HG03280 (cell line): Measurements from ENCODE around the gene PPP2R2C.

ENCODE experiments used
- ATAC-seq: cut with Tn5 transposase; IDR thresholded peaks from one replicate; pipeline ENCODE4 v1.9.1; 2021; ENCODE audit warnings: mild to moderate bottlenecking, moderate library complexity; ENCODE audit not compliant: unreplicated experiment

Gene PPP2R2C

GRCh38 chr4:6294705-6295421 lies 177.6 kb downstream of the PPP2R2C start:
- no peak for ATAC-seq

- no peak for ATAC-seq
Measured at GRCh38 chr4:6293661-6294060, 178.8 kb downstream of the PPP2R2C start.

- no peak for ATAC-seq
Measured at GRCh38 chr4:6293097-6293445, 179.3 kb downstream of the PPP2R2C start.

GRCh38 chr4:6292376-6293096 lies 179.9 kb downstream of the PPP2R2C start:
- no peak for ATAC-seq

GRCh38 chr4:6291784-6292297 lies 180.6 kb downstream of the PPP2R2C start:
- ATAC-seq: no peak

- ATAC-seq: no peak
Measured at GRCh38 chr4:6290769-6291547, 181.5 kb downstream of the PPP2R2C start.

- no peak for ATAC-seq
Measured at GRCh38 chr4:6290256-6290655, 182.2 kb downstream of the PPP2R2C start.

GRCh38 chr4:6288871-6289270 lies 183.5 kb downstream of the PPP2R2C start:
- ATAC-seq: no peak

GRCh38 chr4:6288342-6288741 lies 184.1 kb downstream of the PPP2R2C start:
- no peak for ATAC-seq

GRCh38 chr4:6287017-6287788 lies 185.2 kb downstream of the PPP2R2C start:
- no peak for ATAC-seq

- no peak for ATAC-seq
Measured at GRCh38 chr4:6283282-6283681, 189.1 kb downstream of the PPP2R2C start.

GRCh38 chr4:6282314-6282771 lies 190.1 kb downstream of the PPP2R2C start:
- ATAC-seq: no peak

- ATAC-seq: no peak
Measured at GRCh38 chr4:6281436-6282313, 190.7 kb downstream of the PPP2R2C start.

GRCh38 chr4:6280365-6280996 lies 191.9 kb downstream of the PPP2R2C start:
- no peak for ATAC-seq

- no peak for ATAC-seq
Measured at GRCh38 chr4:6279582-6280289, 192.7 kb downstream of the PPP2R2C start.

GRCh38 chr4:6278801-6279197 lies 193.6 kb downstream of the PPP2R2C start:
- peak; percentile 73 for ATAC-seq

GRCh38 chr4:6277935-6278800 lies 194.2 kb downstream of the PPP2R2C start:
- ATAC-seq: peak; percentile 10
